ENCODE data around the gene CDKAL1. TPM values are rescaled to one million over a fixed set of nuclear protein-coding genes. Genes with fewer than 3 reads are reported as not detected.

The CDKAL1 gene
- total and polyA plus RNA-seq, 2 donors (not counting 3 experiments of a cell fraction or from before 2014, with no cell fraction given), result 6.1 to 20.5 TPM

DNA sequence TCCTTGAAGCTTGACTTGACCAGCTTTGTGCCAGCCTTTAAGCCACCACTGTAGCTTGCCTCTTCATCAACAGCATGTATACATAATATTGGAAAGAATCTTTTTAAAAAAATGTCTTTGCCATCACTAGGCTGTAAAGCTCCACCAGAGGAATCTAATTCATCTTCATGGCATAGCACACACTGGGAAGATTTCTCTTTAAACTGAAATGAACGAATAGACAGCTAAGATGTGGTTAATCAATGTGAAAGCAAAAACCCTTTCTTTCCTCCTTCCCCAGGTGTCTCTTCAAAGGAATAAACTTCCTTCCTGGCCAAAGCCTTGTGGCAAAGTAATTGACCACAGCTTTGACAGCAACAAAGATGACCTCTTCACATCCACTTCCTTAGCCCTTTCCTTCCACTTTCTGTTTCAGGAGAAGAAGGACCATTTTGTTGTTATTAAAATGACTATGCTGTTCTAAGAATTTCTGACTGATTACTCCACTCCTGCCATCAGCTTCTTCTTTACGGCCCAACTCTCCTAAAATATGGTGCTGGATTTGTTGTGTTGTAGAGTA is 630.6 kb downstream of the CDKAL1 start:
- Histone ChIP-seq H4K20me1 (replicated peaks; ENCODE audit: control insufficient read depth, extremely low read depth, insufficient read depth, low read length) (no peaks in the 10 kb centered on the region), H3K27me3 (ENCODE audit: control insufficient read depth in 2 of 2, insufficient read depth in 2 of 2, low read length in 2 of 2) (no peaks in the 10 kb centered on the region), H3K4me1 (ENCODE audit: control insufficient read depth, extremely low read depth, insufficient read depth, low read length) (peaks cover 9% of the 10 kb centered on the region), H3K9me1 (replicated peaks; ENCODE audit: control insufficient read depth, extremely low read depth, insufficient read depth, low read length) (no peaks in the 10 kb centered on the region), H3K36me3 (ENCODE audit: control insufficient read depth in 2 of 2, extremely low read depth in 1 of 2, insufficient read depth in 2 of 2, low read length in 2 of 2) (no peaks in the 10 kb centered on the region), H3K9me3 (replicated peaks; ENCODE audit: control insufficient read depth, insufficient read depth, low read length) (no peaks in the 10 kb centered on the region), H3K4me2 (ENCODE audit: insufficient read depth, low read length) (peak overlapping the region; percentile 69), H2AFZ (ENCODE audit: low read depth, low read length) (peak overlapping the region; percentile 22), H3K9ac (replicated peaks; ENCODE audit: extremely low read depth, insufficient read depth, low read length) (no peak overlapping the region), H3K4me3 (replicated peaks in 1 of 3; ENCODE audit: insufficient read depth in 1 of 3, low read depth in 1 of 3, low read length in 3 of 3) (no peak overlapping the region), H3K79me2 (ENCODE audit: control insufficient read depth, insufficient read depth, low read length) (no peaks in the 10 kb centered on the region), H3K27ac (ENCODE audit: insufficient read depth, low read depth, low read length) (peak overlapping the region; percentile 32)
- dilution Hi-C loops (cut with MboI; ENCODE audit: extremely low pct_ligation_motif_present, low sequenced_read_pairs), result no loop called here
- TF ChIP-seq, protein P1, sequence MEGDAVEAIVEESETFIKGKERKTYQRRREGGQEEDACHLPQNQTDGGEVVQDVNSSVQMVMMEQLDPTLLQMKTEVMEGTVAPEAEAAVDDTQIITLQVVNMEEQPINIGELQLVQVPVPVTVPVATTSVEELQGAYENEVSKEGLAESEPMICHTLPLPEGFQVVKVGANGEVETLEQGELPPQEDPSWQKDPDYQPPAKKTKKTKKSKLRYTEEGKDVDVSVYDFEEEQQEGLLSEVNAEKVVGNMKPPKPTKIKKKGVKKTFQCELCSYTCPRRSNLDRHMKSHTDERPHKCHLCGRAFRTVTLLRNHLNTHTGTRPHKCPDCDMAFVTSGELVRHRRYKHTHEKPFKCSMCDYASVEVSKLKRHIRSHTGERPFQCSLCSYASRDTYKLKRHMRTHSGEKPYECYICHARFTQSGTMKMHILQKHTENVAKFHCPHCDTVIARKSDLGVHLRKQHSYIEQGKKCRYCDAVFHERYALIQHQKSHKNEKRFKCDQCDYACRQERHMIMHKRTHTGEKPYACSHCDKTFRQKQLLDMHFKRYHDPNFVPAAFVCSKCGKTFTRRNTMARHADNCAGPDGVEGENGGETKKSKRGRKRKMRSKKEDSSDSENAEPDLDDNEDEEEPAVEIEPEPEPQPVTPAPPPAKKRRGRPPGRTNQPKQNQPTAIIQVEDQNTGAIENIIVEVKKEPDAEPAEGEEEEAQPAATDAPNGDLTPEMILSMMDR (IDR thresholded peaks at IDR 0.05; ENCODE audit: extremely low read depth in 1 of 2, insufficient read depth in 1 of 2, low read depth in 1 of 2, low read length in 2 of 2), result no peak
- TF ChIP-seq FOS (IDR thresholded peaks at IDR 0.05; ENCODE audit: borderline replicate concordance, insufficient read depth, low read length) (no peak), EZH2 (IDR thresholded peaks at IDR 0.05; ENCODE audit: borderline replicate concordance, low read depth, low read length, severe bottlenecking) (no peak), GATA2 (IDR thresholded peaks at IDR 0.05; ENCODE audit: insufficient read depth, insufficient read length, low read depth, low read length) (peak; percentile 13), POLR2AphosphoS5 (IDR thresholded peaks at IDR 0.05; ENCODE audit: insufficient read depth, low read depth, low read length) (no peak), JUN (IDR thresholded peaks at IDR 0.05; ENCODE audit: borderline replicate concordance, insufficient read depth, insufficient read length, low read depth) (no peak)
- TF ChIP-seq, protein P2, sequence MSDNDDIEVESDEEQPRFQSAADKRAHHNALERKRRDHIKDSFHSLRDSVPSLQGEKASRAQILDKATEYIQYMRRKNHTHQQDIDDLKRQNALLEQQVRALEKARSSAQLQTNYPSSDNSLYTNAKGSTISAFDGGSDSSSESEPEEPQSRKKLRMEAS (IDR thresholded peaks at IDR 0.05; ENCODE audit: insufficient read depth, insufficient read length), result no peak
- FAIRE-seq (peak; percentile 78), DNase-seq (ENCODE audit: low read depth, low spot score) (peak; percentile 66)
- BruUV-seq (replicated peaks), result no TSS peak
- CTCF ChIA-PET, result interaction anchor here (0.9 to 1.1 kb wide), 6 partner anchors 10 to 137 kb away, joined by 3 read pairs; no protein-coding TSS in a partner anchor
- intact Hi-C loops (cut with micrococcal nuclease), result no loop called here
- POLR2A ChIA-PET, result no interaction called here
